Measurements from ENCODE around the gene TMC6.
"Not testable (repeated sequence)": the region's sequence is repeated elsewhere in the genome, so short reads cannot be mapped to it uniquely, and the experiment has no call there.

The TMC6 gene

DNA sequence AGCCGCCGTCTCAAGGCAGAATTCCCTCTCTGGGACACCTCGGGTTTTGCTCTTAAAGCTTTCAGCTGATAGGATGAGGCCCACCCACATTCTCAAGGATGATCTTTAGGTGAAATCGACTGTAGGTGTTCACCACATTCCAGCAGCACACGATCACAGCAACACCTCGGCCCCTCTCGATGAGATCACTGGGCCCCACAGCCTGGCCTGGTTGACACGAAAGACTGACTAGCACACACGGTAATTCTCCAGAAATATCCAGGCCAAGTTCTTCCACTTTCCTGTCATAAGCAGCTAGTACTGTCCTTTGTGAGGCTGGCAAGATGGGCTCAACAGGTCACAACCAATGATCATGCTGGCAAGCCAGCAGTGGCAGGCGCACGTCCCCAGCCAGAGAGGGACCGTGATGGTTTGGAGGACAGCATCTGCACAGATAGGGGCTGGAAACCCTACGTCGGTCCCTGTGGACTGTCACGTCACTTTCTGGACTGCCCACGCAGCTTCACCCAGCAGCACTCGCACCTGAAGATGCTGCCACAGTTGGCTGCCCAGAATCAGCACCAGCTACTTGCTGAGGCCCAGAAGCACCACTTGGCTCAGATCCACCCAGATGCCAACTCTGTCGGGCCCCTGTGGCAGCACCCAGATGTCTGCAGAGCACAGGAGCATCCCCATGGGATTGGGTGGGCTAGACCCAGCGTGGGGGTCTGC, 17.4 kb downstream of the TMC6 start:
- no peak for DNase-seq (ENCODE audit: low read depth in 2 of 2)

DNA sequence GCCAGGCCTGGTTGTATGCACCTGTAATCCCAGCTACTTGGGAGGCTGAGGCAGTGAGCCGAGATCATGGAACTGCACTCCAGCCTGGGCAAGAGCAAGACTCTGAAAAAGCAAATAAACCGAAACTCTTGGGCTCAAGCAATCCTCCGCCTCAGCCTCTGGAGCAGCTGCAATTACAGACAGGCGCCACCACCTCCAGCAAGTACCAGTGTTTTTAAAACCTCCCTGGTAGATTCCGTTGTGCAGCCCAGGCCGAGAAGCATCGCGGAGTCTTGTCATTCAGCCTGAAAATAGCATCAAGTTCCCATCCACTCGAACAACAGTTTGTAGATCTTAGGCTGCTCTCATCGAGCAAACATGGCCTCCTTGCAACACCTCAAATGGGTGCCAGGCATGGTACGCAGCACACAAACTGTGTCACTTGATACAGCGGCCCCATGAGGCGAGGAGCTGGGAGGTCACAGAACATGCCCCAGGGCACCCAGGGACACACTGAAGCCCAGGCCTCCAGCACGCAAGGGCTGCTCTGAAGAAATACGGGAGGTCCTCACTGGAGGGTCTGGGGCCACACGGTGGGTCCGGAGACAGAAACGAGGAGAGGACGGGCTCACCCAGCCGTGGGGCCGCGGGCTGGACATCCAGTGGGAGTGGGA, 18.1 kb downstream of the TMC6 start:
- DNase-seq (ENCODE audit: low read depth in 2 of 2), result no peak

DNA sequence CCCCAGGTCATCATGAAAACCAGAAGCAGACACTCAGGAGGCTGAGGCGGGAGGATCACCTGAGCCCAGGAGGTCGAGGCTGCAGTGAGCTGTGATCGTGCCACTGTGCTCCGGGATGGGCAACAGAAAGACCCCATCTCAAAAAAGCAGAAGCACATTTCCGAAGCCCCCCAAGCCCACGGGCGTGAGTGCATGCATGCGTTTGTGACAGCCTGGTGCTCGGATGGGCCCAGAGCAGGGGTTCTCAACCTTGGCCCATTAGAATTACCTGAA, 19.1 kb downstream of the TMC6 start:
- DNase-seq (ENCODE audit: low read depth in 2 of 2), result no peak

DNA sequence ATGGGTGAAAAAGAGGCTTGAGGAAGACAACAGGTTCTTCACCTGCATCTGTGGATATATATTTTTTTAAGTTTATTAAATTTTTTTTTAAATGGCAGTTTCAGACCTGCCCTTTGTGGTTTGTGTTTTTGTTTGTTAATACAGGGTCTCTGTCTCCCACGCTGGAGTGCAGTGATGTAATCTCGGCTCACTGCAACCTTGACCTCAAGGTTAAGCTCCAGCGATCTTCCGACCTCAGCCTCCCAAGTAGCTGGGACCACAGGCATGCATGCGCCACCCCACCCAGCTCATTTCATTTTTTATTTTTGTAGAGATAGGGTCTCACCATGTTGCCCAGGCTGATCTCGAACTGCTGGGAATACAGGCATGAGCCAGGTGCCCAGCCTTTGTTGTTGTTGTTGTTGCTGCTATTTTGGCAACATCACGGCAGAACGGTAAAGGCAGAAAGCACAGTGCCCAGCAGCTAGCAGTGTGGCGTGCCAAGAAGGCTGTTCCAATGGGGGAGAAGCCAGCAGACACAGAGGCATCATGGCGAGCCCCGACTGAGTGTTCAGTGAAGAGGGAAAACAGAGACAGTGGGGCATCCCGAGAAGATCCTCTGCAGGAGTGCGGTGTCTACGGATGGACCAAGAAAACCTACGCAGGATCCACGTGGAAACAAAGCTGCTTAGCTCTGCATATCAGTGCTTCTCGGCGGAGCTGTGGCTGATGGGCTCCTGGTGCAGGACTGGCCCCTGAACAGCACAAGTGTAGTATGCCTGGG, 19.6 kb downstream of the TMC6 start:
- DNase-seq (ENCODE audit: low read depth in 2 of 2), result no peak

DNA sequence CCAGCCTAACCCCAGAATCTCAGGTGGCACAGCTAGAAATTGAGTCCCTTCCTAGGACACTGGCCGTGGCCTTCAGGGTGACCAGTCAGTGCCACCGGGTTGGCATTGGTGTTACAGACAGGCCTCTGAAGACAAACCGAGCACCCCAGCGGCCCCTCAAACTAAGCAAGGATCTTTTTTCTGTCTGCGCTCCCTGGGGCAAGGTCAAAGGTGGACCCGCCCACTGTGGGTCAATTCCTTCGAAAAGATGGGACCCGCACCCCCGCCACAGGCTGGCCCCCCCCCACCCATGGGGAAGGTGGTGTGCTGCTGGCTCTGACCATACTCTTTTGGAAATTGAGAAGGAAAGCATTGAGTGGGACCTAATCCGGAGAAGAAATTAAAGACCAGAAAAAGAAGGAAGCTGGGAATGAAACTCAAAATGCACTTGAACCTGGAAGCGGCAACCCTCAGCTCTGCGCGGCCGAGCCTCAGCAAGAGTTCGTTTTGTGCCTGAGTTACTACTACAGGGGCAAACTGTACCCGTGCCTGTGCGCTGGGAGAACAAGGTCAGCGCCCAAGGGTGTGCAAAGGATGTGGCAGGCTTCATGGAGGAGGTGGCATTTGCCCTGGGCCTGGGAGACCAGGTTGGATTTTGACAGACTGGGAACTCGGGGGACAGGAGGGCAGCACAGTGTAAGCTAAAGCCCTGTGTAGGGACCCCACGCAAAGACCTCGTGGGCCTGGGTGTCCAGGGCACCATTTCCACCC, 20.4 kb downstream of the TMC6 start:
- no peak for DNase-seq (ENCODE audit: low read depth in 2 of 2)

DNA sequence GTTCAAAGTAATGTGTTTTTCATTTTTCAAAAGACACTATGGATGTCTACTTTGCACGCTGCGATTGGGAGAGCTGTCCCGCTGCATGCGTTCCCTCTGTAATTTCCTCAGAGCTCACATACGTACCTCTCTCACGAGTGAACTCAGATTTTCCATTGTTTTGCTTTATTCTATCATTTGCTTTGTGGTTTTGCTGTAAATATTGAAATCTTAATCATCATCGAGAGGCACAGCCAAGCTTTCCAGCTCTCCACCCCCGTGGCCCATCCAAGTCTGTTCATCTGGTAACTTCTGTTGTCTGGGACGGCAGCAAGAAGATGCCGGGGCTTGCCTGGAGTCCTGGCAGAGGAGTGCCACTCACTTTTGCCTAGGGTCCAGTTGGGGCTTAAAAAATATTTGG, 21.1 kb downstream of the TMC6 start:
- DNase-seq (ENCODE audit: low read depth in 2 of 2), result no peak

DNA sequence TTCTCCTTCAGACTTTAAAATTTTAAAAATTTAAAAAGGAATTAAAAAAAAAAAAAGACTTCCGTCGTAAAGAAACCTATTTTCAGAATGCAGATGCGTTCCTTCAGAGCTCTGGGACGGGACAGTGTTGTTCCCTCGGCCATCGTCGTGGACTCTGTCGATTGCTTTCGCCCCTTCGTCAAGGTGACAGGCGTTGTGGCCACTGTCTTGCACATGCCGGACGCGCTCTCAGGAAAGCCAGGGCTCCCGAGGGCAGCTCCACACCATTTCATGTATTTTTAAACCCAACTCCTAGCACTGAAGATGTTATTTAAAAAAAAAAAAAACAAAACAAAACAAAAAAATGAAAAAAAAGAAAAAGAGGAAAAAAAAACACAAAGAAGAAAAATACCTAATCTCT, 22.3 kb downstream of the TMC6 start:
- DNase-seq (ENCODE audit: low read depth in 2 of 2), result no peak

DNA sequence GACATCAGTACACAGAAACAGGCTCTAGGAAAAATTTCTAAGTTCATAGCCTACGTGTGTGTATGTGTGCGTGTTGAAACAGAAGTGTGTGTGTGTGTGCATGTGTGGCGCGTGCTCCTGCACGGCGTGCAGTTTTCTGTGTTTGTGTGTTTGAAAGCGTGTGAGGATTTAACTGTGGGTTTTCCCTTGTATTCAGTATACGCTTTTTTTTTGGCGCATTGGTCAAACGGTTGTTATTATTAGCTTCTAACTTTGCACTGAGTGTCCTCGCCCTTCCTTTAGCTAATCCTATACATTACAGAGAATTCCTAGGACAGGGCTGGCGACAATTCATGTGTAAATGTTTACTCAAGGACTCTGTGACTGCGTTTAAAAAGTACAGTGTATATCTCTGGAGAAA, 23.0 kb downstream of the TMC6 start:
- no peak for DNase-seq (ENCODE audit: low read depth in 2 of 2)

DNA sequence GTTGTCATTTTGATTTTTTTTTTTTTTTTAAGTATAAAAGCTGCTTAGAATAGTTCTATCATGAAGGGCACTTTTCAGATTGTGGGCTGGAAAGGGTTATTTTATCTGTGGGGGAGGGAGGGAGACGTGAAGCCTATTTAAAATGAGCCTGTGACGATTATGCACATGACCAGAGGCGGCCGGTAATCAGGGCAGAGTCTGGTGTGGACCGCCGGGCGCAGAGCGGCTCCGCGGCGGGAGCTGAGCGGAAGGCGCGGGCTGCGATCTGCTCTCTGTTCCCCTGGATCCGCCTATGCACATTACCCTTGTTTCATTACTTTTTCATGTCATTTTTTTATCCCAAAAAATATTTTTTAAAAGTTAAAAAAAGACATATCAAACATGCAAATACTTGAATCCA, 23.5 kb downstream of the TMC6 start:
- DNase-seq (ENCODE audit: low read depth in 2 of 2), result no peak

DNA sequence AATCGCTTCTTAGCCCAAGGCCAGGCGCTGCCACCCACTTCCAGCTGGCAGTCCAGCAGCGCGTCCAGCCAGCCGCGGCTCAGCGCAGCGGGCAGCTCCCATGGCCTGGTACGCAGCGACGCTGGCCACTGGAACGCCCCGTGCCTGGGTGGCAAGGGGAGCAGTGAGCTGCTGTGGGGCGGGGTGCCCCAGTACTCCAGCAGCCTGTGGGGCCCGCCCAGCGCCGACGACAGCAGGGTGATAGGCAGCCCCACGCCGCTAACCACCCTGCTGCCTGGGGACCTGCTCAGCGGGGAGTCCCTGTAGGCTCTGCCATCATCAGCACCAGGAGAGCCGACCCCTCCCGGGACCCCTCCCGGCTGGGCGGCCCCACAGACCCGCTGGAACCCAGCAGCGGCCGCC, 24.0 kb downstream of the TMC6 start:
- DNase-seq (ENCODE audit: low read depth in 2 of 2), result no peak

DNA sequence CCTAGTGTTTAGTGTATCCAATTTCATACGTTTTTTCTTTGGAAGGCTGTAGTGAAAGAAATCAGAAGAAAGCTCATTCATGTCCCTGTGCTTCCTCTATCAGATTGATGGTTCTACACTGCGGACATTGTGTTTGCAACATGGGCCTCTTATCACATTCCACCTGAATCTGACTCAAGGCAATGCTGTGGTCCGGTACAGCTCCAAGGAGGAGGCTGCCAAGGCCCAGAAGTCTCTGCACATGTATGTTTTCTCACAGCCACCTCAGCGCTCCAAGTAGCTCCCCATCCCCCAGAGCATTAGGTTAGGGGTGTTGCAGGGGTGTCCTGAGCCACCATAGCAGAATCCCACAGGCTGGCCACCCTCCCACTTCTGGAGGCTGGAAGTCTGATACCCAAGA, 25.2 kb downstream of the TMC6 start:
- no peak for DNase-seq (ENCODE audit: low read depth in 2 of 2)

DNA sequence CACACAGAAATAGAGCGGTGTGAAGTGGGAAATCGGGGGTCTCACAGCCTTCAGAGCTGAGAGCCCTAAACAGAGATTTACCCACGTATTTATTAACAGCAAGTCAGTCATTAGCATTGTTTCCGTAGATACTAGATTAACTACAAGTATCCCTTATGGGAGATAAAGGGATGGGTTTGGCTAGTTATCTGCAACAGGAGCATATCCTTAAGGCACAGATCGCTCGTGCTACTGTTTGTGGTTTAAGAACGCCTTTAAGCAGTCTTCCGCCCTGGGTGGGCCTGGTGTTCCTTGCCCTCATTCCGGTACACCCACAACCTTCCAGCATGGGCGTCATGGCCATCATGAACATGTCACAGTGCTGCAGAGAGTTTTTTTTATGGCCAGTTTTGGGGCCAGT, 27.0 kb downstream of the TMC6 start:
- DNase-seq (ENCODE audit: low read depth in 2 of 2), result no peak

DNA sequence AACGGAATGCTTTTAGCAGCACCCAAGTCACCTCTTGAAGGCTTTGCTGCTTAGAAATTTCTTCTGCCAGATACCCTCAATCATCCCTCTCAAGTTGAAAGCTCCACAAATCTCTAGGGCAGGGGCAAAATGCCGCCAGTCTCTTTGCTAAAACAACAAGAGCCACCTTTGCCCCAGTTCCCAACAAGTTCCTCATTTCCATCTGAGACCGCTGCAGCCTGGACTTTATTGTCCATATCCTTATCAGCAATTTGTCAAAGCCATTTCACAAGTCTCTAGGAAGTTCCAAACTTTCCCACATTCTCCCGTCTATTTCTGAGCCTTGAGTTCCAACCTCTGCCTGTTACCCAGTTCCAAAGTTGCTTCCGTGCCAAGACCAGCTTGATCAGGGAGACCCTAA, 27.4 kb downstream of the TMC6 start:
- no peak for DNase-seq (ENCODE audit: low read depth in 2 of 2)

DNA sequence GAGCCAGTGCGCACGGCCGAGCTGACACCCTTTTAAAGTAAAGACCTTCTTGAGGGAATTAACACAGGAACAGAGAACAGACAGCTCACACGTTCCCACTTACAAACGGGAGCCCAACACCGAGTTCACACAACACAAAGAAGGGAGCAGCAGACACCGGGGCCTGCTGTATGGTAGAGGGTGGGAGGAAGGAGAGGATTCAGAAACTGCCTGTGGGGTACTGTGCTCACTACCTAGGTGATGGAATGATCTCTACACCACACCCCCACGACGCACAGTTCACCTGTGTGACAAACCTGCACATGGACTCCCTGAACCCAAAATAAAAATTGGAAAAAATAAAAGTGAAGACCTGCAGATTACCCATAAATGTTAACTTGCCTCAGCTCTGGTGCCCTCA, 32.5 kb downstream of the TMC6 start:
- no peak for DNase-seq (ENCODE audit: low read depth in 2 of 2)

DNA sequence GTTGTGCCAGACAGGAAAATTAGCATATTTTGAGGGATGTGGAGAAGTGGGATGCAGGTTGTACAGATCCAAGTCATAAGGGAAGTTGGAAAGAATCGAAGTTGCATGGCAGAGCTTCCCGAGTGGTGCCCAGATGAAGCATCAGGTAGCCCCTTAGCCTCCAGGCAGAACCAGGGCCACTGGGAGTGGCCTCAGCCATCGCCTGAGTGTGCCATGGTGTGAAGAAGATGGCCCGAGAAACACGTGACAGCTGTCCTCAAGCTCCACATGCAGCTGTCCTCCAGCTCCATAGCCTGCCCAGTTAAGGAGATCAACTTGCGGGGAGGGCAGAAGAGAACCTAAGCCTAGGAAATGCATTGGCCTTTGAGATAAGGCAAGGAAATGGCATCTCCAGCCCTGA, 33.5 kb downstream of the TMC6 start:
- no peak for DNase-seq (ENCODE audit: low read depth in 2 of 2)

DNA sequence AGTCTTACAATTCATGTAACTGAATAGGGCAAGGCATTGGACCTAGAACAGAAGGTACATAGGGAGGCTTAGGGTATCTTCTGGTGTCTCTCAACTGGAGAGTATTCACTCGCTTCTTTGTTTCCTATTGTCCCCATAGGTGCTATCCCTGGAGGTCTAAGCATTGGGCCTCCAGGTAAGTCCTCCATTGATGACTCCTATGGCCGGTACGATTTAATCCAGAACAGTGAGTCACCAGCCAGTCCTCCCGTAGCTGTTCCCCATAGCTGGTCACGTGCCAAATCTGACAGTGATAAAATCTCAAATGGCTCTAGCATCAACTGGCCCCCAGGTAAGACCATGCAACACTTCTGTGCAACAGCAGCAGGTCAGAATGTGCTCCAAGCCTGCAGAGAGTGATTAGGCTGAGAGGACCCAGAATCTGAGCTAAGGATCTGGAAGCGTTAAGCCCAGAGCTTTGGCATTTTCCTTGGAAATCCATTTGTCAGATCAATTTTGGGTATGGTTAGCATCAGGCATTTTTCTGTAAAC, 35.7 kb downstream of the TMC6 start:
- DNase-seq (ENCODE audit: low read depth in 2 of 2), result no peak

DNA sequence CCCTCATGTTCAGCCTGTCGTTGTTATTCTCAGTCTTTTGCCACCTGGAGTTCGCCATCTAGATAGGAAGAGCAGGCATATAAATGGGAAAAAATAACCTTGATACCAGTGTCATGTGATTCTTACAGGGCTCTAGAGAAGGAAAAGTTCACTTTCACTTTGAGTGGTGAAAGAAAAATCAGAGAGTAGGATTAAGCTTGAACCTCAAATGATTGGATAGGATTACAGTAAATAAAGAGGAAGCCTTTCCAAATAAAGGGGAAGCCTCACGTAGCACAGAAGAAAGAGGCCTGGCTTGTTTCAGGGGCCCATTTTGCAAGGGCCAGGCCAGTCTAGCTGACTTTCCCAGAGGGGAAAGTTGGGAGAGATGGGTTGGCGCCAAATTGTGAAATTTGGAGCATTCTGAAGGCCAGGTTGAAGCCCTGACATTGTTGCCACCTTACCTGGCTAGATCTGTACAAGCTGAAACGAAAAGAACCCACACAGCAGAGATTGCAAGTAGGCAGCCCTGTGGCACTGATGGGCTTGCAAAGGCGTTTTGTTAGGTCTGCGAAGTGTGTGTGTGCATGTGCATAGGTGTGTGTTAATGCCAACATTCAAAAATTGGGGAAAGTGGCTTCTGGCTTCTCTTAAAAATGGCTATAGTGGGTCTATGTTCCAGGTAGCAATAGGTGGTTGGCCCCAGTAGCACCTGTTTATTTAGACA, 38.8 kb downstream of the TMC6 start:
- DNase-seq (ENCODE audit: low read depth in 2 of 2), result no peak

DNA sequence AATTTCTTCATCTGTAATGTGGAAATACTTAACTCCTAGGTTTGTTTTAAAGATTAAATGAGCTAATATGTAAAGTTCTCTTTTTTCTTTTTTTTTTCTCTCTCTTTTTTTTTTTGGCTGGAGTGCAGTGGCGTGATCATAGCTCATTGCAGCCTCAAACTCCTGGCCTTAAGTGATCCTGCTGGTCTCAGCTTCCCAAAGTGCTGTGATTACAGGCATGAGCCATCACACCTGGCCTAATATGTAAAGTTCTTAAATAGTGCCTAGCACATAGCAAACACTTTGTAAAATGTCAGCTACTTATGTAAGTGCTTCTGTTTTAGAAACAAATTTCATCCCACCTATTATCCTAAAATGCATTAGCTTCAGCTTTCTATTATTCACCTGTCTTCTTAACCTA, 40.0 kb downstream of the TMC6 start:
- no peak for DNase-seq (ENCODE audit: low read depth in 2 of 2)

DNA sequence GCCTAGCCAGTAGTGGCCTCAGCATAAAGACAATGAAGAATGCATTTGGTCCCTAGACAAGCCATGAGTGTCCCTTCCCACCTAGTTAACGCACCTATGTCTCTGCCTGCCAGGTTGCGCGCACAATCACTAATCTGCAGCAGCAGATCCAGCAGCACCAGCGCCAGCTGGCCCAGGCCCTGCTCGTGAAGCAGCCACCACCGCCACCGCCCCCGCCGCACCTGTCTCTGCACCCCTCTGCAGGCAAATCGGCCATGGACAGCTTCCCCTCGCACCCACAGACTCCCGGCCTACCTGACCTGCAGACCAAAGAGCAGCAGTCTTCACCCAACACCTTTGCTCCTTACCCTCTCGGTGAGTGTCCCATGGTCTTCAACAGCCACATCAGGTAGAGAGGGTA, 41.8 kb downstream of the TMC6 start:
- DNase-seq (ENCODE audit: low read depth in 2 of 2), result no peak

DNA sequence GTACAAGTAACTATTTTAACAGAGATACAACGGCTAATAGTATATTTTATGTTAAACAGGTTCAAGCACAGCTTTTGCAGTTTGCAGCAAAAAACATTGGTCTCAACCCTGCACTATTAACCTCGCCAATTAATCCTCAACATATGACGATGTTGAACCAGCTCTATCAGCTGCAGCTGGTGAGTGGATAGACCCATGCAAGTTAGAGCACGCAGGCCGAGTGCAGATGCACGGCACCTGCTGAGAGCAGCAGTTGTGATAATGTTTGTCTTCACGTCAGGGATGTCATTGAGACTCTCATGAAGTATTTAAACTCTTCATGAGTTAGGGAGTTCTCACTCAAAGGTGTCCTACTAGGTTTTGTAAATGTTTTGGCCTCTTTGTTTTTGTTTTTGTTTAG, 45.6 kb downstream of the TMC6 start:
- DNase-seq (ENCODE audit: low read depth in 2 of 2), result no peak

DNA sequence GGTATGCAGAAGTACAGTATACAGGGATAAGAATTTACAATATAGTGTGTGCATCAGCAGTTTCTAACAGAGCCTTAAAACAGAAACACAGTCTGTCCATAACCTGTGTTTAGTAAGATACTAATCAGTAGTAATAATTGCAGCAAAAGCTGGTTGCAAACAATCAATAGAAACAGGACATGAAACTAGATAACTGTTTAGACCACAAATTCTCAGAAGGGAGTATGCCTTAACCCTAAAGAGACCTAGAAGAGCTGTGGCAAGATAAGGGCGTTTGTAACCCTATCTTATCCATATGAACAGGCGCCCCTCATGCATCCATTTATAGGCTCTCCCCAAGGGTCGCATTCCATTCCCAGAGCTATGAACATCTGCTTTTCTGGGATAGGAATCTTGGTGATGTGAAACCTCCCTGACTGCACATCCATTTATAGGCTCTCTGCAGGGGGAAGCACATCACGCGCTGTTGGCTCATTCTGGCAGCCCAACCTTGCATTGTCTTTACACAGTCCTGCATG, 46.1 kb downstream of the TMC6 start:
- DNase-seq (ENCODE audit: low read depth in 2 of 2), result not testable (repeated sequence)

DNA sequence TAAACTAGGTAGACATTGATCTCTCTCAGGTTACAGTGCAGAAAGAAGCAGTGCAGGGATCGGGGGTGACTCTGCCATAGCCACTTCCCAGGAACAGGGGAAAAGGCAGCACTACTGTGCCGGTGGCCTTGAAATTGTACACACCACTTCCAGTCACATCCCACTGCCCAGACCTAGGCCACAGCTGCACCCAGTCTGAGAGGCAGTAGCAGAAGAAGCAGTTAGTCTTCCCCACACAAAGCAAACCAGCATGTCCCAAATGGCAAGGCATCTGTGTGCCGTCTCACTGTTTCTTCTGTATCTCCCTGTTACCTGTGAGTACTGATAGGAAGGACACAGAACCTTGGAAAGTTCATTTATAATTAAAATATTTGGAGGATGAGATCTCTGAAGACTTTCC, 47.0 kb downstream of the TMC6 start:
- no peak for DNase-seq (ENCODE audit: low read depth in 2 of 2)

Data from stimulated activated CD4-positive, alpha-beta T cell treated with anti-CD3 and anti-CD28 coated beads, Interleukin-1b, Interleukin-23, amount 100 ng/mL, for 1 hour (primary cell).